G401 (cell line): ENCODE data around the gene ASS1. TPM values are rescaled to one million over a fixed set of nuclear protein-coding genes. Genes with fewer than 3 reads are reported as not detected.
"Not testable (repeated sequence)": the region's sequence is repeated elsewhere in the genome, so short reads cannot be mapped to it uniquely, and the experiment has no call there.

ENCODE experiments used
- DNase-seq: peaks from one replicate; pipeline ENCODE4 v3.0.0-alpha.2; 2015; ENCODE audit warnings: low spot score
- in situ Hi-C: cut with HindIII; loops from 2 replicates; pipeline ENCODE4 v1.10.0; 2016; ENCODE audit warnings: low sequenced_read_pairs, mixed read lengths
- total RNA-seq: library from RNA; depleted of rRNA; stranded (reverse); fragments of >200 nt; shearing (Covaris generic); gene quantifications from 2 replicates; pipeline ENCODE4 v1.2.3, GENCODE V29; 2014

ASS1 gene
- total RNA-seq, 1 experiment from 2014 or later, result 0.31 TPM

DNA sequence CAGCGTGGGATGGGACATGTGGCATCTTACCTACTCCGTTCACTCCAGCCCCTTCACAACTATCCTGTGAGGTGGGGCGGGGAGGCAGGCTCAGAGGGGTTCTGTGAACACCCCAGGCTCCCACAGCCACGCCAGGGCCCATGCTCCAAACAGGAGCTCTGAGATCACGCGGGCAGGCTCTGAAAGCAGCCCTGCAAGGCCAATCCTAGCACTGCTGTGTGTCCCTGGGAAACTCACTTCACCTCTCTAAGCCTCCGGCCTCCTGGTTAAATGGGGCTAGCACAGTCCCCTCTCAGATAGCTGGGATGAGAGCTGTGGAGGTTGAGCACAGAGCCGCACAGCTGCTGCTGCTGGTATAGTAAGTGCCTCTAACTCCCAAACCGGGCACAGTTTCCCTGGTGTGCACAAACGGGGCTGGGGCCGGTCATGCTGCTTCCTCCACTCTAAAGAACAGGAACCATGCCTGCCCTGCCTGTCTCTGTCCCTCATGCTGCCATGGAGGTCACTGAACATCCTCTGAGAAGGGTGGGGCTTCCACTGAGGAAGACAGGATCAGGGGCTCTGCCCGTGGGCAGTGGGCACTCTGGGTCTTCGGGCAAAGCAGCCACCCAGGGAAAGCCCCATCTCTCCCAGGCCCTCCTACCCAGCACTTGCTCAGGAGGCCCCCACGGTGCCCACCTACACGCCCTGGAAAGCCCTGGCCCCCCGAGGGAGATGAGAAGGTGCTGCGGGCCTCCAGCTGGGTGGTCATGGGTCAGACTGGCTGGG lies 13.0 kb upstream of the ASS1 start:
- in situ Hi-C loops, result no loop called here

DNA sequence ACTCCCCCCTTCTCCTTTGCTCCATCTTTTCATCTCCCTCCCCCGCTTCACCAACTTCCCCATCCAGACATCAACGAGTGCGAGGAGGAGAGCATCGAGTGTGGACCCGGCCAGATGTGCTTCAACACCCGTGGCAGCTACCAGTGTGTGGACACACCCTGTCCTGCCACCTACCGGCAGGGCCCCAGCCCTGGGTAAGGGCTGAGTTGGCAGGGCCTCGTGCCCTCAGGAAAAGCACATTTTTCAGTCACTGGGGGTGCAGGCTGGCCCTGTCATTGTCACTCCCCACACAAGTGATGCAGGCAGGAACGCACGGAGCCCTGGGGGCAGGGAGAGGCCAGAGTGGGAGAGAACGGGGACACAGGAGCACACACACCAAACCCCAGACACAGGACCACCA lies 12.4 kb upstream of the ASS1 start:
- in situ Hi-C loops, result no loop called here
- no peak for DNase-seq

More for the DNA sequence above, 13.0 kb upstream of the ASS1 start:
- no peak for DNase-seq

DNA sequence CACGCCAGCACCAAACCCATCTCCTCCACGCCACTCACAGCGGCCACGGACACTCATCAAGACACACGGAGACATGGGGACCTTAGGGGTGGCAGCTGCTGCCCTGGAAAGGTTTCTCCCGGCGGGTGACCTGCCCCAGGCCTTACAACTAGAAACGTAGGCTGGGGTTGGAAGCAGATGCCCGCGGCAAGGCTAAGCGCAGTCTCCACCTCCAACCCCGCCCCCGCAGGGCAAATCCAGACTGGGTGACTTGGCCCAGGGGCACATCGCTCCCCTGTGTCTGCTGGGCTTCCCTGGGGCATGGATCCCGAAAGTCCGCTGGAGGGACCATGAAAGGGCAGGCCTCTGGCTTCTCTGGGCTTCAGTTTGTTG lies 12.0 kb upstream of the ASS1 start:
- DNase-seq, result no peak
- in situ Hi-C loops, result no loop called here

DNA sequence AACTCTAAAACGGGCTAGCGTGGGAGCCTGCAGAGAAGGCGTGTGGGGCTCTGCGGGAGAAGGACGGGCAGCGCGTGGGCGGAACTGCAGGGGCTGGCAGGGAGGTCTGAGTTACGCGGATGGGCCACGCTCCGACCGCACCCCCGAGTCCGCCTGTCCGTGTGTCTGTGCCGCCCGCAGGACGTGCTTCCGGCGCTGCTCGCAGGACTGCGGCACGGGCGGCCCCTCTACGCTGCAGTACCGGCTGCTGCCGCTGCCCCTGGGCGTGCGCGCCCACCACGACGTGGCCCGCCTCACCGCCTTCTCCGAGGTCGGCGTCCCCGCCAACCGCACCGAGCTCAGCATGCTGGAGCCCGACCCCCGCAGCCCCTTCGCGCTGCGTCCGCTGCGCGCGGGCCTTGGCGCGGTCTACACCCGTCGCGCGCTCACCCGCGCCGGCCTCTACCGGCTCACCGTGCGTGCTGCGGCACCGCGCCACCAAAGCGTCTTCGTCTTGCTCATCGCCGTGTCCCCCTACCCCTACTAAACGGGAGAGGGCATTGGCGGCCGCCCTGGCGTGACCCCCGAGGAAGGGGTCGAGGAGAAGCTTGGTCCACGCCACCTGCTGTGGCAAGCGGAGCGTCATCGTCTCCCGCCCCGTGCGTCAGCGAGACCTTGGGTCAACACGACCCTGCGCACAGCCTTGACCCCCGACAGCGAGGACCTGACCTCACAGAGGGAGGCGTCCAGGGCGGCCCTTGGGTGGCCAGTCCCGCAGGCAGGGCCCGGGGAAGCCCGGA lies 11.4 kb upstream of the ASS1 start:
- in situ Hi-C loops, result no loop called here
- peak; percentile 18 for DNase-seq

DNA sequence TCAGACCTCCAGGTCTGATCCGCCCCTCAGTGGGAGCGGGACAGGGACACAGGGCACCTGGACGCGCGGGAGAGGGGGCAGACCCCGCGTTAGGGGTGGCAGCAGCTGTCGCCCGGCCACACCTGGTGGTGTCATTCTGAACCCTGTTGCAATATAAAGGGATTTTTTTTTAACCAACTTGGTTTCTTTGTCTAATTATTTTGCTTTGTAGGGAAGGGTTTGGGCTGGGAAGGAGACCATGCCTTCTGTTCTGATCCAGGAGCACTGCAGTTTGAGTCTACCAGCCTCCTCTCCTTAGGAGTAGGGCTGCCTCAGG lies 10.9 kb upstream of the ASS1 start:
- DNase-seq, result no peak
- in situ Hi-C loops, result no loop called here

DNA sequence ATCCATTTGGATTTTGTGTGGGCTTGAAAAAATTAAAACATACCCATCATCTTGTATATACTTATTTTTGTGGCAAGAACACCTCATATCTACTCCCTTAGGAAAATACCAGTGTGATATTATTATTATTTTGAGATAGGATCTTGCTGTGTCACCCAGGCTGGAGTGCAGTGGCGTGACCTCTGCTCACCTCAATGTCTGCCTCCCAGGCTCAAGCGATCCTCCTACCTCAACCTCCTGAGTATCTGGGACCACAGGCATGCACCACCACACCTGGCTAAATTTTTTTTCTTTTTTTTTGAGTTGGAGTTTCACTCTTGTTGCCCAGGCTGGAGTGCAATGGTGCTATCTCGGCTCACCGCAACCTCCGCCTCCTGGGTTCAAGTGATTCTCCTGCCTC lies 10.1 kb upstream of the ASS1 start:
- in situ Hi-C loops, DNase-seq: not testable (repeated sequence)

DNA sequence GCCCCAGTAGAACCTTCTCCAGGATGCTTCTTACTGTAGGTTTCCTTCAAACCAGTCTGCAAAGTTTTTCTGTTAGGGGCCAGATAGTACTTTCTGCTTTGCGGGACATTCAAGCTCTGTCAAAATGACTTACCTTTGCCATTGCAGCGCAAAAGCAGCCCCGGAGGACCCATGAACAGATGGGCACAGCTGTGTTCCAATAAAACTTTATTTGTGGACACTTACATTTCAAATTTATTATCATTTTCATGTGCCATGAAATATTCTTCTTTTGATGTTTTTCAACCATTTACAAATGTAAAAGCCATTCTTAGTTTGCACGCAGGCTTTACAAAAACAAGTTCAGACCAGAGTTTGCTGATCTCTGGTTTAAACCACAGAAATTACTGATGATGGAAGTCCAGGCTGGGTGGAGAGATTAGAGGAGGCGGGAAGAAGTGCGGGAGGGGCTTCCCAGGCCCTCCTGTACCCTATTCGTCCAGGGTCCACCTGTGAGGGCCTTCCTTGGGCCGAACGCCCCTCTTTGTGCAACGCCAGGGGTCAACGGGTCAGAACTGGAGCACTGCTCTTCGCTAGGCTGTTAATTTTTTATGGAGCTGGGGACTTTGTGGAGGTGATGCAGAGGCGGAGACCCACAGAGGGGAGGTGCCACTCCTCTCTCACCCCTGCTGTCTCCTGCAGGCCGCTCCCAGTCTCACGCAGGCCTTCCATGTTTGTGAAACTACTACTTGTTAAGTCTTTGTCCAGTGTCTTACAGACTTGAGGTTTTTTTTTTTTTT lies 7.6 kb upstream of the ASS1 start:
- in situ Hi-C loops, result no loop called here
- no peak for DNase-seq

DNA sequence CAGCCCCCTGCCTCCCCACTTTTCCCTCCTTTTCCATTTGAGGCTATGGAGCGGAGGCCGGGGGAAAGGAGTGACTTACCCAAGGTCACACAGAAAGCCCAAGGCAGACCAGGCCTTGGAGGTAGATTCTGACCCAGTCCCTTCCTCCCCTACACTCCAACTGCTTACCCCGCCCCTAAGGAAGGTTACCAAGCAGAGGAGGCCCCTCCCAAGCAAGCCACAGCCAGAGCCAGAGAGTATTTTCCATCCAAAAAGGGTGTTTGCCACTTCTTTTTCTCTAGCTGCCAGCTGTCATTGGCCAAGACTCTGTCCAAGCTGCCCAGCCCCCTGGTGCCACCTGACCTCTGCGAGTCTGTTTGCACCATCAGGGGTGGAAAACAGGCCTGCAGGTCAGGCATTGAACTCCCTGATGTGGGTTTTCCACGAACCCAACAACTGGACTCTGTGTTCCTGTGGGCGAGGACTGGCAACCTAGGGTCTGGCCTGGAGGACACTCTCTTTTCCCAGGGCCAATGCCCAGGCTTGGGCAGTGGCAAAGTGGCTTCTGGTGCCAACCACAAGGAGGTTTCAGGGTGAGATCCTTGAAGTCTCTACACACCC lies 6.3 kb upstream of the ASS1 start:
- in situ Hi-C loops, result no loop called here
- no peak for DNase-seq

DNA sequence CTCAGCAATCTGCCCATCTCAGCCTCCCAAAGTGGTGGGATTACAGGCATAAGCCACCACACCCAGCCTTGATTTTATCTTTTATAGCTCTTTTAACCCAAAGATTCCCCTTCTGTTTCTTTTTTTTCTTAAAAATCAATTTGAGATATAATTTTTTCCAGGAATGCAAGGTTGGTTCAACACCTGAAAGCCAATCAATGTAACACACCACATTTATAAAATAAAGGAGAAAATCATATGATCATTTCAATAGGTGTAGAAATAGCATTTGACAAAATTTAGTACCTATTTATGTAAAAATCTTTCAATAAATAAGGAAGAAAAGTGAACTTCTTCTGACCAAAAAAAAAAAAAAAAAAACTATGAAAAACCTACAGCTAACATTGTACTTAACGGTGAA lies 3.7 kb upstream of the ASS1 start:
- DNase-seq, result no peak
- in situ Hi-C loops, result no loop called here

DNA sequence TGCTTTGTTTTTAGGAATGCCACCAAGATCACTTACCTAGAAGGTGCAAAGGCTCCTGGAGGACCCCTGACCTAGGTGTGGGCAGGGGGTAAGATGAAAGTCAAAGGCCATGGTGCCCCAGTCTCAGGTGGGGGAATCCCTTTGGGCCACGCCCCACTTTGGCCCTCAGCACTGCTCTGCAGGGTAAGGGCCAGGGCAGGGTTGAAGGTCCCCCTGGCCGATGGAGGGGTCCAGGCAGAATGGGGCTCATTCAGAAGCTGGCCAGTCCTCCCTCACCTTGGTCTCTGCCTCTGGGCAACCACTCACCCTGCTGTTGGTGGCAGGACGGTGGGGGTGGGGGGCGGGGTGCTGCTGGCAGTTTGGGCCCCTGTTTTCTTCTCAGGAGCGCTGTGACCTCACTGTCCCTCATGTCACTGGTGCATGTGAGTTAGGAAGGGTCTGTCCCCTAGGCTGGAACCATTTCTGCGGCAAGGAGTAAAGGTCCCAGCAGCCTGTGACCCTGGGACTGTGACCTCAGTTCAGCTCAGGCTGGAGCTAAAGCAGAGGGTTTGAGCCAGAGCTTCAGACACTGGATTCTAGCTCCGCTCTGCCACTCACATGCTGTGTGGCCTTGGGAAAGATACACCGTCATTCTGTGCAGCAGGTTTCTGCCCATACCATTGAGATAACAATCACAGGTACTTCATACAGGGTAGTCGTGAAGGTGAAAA lies 1.9 kb upstream of the ASS1 start:
- in situ Hi-C loops, result no loop called here
- no peak for DNase-seq

DNA sequence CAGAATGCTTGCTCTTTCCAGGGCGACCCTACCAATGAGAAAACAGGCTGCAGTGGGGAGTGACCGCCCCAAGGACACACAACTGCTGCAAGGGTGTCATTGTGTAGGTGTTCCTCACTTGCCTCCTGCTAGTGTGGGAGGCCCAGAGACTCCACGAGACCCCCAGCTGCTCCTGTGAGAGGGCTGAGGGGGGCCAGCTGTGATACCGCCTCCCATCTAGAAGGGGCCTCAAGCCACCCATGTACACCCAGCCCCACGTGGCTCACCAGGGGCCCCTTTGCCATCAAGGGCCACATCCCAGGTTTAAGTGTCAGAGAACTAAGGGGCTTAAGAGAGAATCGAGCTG lies 1.3 kb upstream of the ASS1 start:
- DNase-seq, result no peak
- in situ Hi-C loops, result no loop called here

DNA sequence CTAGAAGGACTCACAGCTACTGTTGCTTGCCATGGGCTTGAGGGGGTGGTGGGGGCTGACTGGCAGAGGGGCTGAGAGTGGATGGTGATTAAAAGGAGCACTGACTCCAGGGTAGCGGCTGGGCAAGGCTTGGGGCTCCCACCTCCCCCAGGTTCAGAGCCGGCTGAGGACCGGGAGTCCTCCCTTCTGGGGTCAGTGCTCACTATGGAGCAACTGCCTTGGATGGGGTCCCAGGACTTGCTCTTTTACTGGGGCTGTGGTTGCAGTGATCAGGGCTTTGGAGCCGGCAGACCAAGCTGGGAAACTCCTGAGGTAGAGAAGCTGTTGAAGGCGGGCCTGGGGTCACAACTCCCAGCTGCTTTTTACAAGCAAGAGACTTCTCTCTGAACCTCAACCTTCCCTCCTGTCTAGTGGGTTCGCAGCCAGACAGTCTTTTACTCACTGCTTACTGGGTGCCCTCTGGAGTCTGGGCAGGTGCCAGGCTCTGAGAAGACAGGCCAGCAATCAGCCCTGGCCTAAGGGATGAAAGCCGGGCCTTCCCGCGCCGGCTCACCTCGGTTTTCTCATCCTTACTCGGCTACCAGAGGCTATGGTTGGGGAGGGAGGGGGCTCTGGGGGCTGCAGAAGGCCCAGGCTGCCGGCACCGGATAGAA lies 795 bp upstream of the ASS1 start:
- DNase-seq, result no peak
- in situ Hi-C loops, result no loop called here

DNA sequence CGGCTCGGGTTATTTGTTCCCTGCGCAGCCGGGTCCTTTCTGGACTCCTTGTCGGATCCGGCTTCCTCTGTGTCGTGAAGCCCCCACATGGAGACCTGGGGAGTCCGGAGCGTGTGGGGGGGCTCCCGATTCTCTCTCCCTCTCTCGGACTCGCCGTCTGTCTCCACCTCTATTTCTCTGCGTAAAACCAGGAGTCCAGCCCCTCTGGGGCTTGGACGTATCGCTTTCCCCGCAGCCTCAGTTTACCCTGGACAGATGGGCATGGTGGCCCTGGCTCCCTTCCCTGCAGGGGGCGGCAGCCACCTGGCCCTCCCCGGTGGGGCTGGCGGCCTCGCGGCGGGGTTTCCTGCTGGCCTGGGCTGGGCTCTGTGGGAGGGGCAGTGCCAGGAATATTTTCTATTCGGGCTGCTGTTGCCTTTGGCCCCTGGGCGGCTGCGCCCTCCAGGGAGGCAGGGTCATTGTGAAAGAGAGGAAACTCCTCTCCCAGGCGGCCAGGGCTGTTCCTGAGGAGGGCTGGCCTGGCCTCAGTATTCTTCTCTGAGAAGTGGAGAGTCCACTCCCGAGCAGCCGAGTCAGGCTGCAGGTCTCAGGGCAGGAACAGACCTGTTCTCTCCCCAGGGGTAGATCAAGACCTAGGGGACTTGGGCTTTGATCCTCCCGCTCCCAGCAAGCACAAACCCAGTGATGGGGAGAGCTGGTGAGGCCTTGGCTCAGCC lies 665 bp downstream of the ASS1 start:
- DNase-seq, result no peak
- in situ Hi-C loops, result no loop called here

DNA sequence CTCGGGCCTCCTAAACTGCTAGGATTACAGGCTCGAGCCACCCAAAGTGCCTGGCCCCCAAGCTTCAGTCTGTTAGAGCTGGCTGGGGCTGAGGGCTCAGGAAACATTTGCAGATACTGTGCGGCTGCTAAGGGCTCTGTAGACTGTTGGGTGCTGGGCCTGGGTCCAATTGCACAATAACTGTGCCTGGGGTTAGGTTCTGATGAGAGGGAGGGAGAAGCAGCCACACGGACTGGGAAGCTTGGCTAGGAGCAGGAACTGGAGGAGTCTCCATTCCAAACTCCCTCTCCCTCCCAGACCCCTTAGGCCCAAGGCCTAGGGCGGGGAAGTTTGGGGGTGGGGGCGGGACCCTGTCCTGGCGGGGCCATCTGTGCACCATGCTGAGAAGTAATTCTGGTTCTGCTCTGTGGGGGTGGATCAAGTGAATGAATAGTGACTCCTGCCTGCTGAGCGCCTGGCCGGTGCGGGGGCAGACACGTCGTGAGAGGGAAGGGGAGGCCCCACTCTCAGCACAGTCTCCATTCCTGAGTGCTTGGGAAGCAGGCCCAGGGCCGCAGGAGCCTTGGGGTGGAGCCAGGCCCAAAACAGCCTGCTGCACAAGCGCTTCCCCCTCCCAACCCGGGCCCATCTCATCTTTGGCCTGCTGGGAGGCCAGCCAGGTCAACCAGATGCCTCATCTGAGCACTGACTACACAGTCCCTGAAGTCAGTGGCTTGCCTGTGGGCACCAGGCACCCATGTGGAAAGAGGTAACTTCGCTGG lies 1.5 kb downstream of the ASS1 start:
- peak; percentile 76 for DNase-seq
- in situ Hi-C loops, result no loop called here

DNA sequence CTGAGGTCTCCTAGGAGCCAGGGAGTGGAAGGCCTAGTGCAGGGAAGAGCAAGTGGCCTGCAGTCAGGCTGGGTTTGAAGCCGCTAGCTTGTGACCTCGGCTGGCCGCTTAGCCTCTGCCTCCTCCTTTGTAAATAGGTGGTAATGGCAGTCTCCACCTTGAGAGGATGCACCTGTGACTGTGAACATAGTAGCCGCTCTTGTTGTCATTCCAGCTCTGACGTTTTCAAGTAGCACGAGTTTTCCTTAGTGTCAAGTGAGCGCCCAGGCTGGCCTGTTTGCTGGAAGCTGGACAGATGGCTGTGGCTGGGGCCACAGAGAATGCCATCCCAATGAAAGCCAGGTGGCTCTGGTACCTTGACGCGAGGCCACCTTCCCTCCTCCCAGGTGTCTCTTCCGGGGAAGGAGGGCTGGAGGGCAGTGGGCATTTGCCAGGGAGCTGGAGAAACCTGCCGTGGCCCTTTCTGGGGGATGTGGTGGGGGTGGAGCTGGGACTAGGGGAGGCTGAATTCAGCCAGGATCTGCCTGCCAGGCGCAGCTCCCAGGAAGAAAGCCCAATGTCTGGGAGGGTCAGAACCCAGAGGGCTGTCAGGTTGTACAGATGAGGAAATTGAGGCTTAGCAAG lies 2.5 kb downstream of the ASS1 start:
- in situ Hi-C loops, result no loop called here
- DNase-seq, result peak; percentile 60

DNA sequence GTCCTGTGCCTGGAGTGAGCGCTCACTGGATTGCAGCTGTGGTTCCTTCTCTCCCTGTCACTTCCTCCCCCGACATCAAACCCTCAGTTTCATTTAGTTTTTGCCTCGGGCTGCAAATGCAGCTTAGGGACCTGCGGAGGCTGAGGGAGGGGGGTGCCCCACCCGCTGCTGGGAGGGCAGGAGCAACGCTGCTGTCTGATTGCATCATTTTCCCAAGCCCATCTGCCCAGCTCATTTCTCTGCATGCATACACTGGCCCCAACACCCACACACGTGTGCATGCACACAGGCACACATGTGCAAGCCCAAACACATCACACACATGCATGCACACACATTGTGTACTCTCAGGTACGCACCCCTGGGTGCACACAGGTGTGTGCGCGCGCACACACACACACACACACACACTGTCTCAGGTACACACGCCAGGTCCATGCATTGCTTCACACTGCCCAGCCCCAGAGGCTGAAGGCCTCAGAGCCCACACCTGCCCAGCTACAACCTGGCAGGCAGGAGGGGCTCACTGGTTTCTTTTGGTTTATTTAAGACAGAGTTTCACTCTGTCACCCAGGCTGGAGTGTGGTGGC lies 3.4 kb downstream of the ASS1 start:
- no peak for DNase-seq
- in situ Hi-C loops, result no loop called here
